ENCODE results near the gene RMND1.
"Not testable (repeated sequence)": the region's sequence is repeated elsewhere in the genome, so short reads cannot be mapped to it uniquely, and the experiment has no call there.

The RMND1 gene

DNA sequence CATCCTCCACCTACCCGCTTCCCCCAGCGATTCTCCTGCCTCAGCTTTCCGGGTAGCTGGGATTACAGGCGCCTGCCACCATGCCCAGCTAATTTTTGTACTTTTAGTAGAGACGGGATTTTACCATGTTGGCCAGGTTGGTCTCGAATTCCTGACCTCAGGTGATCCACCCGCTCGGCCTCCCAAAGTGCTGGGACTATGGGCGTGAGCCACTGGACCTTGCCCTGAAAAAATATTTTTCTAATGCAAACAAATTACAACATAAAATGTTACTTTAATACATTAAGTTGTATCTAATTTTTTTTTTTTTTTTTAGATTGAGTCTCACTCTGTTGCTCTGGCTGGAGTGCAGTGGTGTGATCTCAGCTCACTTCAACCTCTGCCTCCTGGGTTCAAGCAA is 69.3 kb downstream of the RMND1 start:
- not testable (repeated sequence) for DNase-seq (ENCODE audit: low read depth)

DNA sequence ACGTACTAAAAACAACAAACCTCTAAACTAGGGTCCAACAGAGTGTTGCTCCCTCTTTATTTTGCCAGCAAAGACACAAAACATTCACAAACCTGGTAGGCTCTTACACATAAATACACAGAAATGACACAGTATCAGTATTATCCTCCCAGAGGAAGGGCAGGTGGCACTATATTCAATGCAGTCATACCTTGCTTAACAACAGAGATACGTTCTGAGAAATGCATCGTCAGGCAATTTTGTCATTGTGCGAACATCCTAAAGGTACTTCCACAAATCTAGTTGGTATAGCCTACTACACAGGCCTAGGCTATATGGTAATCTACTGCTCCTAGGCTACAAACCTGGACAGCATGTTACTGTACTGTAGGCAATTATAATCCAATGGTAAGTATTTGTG is 70.2 kb downstream of the RMND1 start:
- DNase-seq (ENCODE audit: low read depth): no peak

DNA sequence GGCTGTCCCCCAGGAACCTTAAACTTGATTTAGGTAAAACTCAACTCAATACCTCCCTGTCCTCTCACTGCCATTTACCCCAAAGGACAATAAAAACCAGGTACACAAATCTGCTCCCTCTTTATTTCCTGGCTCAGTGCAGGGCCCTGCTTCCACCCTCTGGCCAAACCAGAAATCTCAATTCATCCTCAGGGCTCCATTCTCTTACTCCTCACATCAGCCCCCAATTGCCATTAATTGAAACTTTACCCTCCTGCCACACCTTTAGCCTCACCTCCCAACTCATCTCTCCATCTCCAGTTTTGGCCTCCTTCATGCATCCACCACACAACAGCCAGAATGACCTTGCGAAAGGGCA is 71.1 kb downstream of the RMND1 start:
- no peak for DNase-seq (ENCODE audit: low read depth)

DNA sequence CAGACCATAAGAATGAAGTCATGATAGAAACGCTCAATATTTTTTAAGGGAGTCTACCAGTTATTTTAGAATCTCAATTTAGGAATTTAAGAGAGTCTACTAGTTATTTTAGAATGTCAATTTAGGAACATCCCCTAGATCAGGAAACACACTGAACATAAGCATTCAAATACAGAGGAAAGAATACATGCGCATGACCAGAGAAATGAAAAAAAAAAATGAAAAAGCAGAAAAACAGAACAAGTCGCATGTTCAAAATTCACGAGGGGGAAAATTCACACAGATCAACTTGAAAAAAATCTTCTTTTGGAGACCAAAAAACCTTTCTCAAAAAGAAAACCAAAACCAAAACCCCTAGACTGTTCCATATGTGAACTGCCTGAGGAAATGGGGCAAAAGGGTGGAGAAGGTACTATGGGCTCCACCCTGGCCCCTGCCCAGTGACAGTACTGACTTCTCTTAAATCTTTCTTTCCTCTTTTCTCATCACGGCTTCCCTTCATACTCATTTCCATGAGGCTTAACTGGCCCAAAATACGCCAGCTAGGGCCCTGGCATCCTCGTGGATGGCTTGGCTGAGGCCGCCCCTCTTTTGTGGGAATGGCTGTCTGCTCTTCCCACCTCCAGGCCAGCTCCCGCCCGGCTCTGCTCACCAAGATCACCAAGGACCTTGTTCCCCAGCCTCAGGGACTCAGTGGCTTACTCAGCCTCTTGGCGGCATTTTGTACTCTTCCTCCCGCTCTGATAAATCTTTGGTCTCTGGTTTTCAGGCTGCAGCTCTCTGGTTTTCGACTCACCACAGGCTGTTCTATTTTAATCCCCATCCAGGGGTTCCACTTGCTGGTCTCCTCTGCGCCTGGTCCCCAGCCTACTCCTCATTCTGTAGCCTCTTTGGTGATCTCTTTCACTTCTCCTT is 71.7 kb downstream of the RMND1 start:
- no peak for DNase-seq (ENCODE audit: low read depth)

DNA sequence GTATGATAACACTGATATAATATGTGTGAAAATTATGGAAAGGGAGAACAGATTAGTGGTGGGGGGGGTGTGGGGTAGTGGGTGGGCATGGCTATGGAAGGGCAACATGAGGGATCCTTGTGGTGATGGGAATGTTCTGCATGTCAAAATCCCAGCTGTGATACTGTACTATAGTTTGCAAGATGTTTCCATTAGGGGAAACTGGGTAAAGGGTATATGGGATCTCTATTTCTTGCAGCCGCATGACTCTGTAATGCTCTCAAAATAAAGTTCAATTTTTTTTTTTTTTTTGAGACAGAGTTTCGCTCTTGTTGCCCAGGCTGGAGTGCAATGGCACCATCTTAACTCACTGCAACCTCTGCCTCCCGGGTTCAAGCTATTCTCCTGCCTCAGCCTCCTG is 74.8 kb downstream of the RMND1 start:
- no peak for DNase-seq (ENCODE audit: low read depth)

DNA sequence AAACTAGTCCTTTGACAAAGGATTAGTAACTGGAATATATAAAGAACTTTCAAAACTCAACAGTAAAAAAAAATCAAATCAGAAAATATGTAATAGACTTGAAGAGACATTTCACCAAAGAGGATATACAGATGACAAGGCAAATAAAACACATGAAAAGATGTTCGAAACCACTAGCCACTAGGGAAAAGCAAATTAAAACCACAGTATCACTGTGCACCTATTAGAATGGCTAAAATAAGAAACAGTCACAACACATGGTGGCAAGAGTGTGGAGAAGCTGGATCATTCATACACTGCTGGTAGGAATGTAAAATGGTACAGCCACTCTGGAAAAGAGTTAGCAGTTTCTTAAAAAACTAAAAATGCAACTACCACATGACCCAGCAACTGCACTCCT is 75.5 kb downstream of the RMND1 start:
- DNase-seq (ENCODE audit: low read depth): no peak

DNA sequence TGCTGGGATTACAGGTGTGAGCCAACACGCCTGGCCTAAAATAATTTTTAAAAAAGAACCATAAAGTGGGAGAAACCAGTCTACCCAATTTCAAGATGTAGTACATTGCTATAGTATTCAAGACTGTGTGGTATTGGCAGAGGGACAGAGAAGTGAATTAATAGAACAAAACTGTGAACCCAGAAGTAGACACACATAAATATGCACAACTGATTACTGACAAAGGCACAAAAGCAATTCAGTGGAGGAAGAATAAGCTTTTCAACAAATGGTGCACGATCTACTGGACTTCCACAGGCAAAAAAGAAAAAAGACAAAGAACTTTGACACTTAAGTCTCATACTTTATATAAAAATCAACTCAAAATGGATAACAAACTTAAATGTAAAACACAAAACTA is 76.1 kb downstream of the RMND1 start:
- no peak for DNase-seq (ENCODE audit: low read depth)

DNA sequence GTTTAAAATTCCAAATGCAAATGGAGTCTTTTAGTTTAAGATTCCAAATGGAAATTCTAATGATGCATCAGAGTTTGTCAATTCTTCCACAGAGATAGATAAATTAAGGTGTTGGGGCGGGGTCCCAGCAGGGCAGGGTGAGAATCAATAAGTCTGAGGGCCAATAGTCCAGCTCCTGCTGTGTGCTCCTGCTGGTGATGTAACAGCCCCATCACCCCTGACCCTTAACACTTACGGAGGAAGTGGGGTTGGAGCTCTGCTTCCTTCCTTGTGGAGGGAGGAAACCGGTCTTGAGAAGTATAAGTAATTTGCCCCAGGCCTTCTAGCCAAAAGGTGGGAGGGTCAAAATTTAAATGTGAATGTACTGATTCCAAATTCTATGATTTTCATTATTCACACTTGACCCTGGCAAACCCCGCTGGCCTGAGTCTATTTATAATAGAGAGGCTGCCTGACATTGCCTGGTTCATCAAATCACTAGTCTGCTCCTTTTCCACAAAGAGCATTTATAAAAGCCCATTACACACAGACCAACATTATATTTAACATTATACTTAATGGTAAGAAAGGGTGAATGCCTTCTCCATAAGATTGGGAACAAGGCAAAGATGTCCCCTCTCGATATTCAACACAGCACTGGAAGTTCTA is 77.8 kb downstream of the RMND1 start:
- DNase-seq (ENCODE audit: low read depth): no peak

DNA sequence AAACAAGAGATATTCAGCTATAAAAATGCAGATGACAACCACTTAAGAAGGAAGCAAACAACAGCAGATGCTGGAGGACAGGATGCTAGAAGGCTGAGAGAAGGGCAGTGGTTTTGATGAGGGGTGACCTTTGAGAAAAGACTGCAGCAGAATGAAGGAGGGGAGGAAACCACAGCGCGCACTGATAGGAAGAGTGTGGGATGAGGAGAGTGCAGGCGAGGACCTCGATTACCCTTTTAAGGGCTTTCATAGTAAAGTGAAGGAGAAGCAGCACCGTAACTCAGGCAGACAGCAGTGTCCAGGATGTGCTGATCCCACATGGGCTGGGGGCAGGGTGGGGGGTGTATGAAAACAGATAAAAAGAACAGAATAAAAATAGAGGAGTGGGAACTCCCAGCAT is 79.8 kb downstream of the RMND1 start:
- no peak for DNase-seq (ENCODE audit: low read depth)

DNA sequence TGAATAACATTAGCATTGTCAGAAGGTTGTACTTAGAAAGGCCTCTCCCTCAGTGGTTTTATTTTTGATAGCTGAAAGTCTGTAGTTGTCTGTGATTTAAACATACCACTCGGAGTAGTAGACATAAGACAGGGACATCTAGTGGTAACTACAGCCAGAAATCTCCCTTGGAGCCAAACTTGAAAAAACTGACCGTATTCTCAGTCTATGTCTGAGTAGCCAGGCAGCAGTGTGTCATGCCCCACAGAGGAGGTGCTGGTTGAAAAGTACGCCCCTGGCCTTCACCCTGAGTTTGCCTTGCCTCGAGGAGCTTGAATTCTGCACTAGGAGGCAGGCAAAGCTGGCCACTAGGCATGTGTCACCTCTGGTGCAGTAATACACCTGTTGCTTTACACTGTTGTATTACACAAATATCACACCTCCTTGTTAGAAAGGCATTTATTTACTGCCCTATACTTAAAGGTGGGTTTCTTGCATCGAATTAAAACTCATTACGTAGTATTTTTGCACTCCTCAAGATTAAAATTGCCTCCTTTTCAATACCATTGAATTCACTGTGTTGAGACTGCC is 81.3 kb downstream of the RMND1 start:
- DNase-seq (ENCODE audit: low read depth): peak; percentile 23

DNA sequence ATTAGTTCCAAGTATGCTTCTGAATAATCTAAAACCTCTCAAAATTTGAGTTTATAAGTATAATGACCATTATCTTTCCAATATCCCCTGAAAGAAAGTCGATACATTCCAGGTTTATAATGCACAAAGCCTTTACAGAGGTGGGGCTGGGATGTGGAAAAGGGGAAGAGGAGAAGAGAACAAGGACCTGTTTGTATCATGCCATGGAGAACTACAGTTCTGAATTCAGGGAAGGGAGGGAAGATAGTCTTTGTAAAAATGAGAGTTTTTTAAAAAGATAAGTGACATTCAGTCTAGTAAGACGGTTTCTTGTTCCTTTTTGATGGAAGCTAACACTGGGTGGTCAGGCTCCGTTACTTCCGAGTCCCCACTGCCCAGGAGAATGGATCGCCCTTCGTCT is 86.7 kb downstream of the RMND1 start:
- no peak for DNase-seq (ENCODE audit: low read depth)

DNA sequence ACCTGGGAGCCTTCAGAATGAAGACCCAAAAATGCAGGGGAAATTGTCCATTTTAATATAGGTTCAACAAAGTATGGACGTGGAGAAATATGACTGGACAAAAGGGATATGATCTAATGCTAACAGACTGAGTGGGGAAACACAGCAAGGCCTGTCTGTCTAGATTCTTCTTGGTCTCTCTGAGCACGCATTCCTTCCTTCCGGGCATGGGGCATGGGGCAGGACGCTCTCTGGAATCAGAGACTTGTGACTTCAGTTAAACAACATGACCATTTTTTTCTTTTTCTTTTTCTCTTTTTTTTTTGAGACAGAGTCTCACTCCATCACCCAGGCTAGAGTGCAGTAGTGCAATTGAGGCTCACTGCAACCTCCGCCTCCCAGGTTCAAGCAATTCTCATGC is 92.4 kb downstream of the RMND1 start:
- DNase-seq (ENCODE audit: low read depth): no peak

DNA sequence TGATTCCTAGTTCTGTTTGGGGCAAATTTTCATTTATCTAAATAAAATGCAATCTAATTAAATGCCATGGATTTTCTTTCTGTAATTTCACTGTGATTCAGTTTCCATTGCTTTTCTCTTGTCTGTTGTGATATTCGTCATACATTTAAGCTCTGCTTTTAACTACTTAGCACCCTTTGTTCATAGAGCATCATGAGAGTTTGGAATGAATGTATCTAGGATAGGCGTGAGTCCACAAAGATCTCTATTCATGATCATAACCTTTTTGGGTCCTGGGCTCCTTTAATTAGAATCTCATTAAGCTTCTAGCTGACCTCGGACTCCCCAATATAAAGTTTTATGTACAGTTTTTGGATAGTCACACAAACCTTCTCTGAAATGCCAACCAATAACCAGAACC is 93.5 kb downstream of the RMND1 start:
- no peak for DNase-seq (ENCODE audit: low read depth)

DNA sequence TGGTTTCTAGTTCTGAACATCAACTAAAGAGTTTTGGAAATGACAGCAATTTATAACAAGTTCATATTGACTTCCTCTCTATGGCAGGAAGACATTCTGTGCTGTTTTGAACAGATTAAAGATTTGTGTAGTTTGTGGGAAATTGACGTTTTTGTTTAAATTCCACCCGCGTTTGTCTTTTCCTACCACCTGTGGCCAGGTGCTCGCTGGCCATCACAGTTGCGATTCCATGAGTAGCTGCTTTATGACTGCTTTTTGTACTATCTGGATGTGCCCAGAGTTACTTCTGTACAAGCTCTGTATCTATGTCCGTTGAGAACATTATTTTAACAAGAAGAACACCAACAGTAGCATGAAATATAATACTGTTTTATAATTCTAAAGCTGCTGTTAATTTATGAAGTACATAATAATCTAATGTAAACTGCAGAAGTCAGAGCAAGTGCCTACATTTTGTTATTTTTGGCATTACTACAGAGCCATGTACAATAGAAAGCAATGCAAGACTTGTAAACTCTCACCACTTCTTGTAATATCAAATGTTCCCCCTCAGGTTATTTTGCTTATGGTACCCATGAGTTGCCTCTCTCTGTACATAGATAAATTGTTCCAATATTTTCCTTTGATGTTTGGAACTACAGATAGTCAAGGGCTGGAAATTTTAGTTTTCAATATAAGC is 94.0 kb downstream of the RMND1 start:
- DNase-seq (ENCODE audit: low read depth): no peak

DNA sequence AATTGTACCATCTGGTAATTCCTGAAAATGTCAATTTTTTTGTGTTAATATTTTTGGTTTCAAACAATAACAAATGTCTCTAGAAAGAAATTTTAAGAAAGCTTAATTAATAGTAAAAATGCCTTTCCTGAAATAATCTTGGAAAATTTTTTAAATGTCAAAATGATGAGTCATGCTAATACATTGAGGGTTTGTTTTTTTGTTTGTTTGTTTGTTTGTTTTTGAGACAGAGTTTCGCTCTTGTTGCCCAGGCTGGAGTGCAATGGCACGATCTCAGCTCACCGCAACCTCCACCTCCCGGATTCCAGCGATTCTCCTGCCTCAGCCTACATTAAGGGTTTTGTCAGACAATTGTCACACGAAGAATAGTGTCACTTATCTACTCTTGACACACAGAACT is 94.9 kb downstream of the RMND1 start:
- not testable (repeated sequence) for DNase-seq (ENCODE audit: low read depth)

Measured in fibroblast of the conjunctiva (primary cell).